Measurements from ENCODE around the gene HES1.

HES1 gene

GRCh38 chr3:194169595-194169994 lies 33.6 kb downstream of the HES1 start:
- Histone ChIP-seq H3K36me3 (ENCODE audit: insufficient read depth) (no peaks in the 10 kb centered on the region), H3K4me1 (ENCODE audit: low read depth, poor library complexity, severe bottlenecking) (no peaks in the 10 kb centered on the region), H4K20me1 (ENCODE audit: insufficient read depth) (no peaks in the 10 kb centered on the region), H3K79me2 (ENCODE audit: insufficient read depth, low read depth) (no peaks in the 10 kb centered on the region), H3K4me3 (IDR thresholded peaks at IDR 0.05; ENCODE audit: insufficient read depth, low read depth, low read length) (no peak overlapping the region), H3K27me3 (ENCODE audit: insufficient read depth, low read depth) (no peaks in the 10 kb centered on the region), H3K4me2 (no peak overlapping the region), H3K27ac (no peak overlapping the region), H3K9ac (no peak overlapping the region), H2AFZ (ENCODE audit: low read depth) (no peak overlapping the region)
- TF ChIP-seq CTCF (conservative IDR thresholded peaks at IDR 0.05; ENCODE audit: low read depth, low read length), result no peak

GRCh38 chr3:194170793-194171192 lies 34.8 kb downstream of the HES1 start:
- no peak overlapping the region for H2AFZ ChIP-seq (ENCODE audit: low read depth)
- H3K27me3 ChIP-seq (ENCODE audit: insufficient read depth, low read depth), result no peaks in the 10 kb centered on the region
- no peak overlapping the region for H3K4me2 ChIP-seq
- no peaks in the 10 kb centered on the region for H4K20me1 ChIP-seq (ENCODE audit: insufficient read depth)
- H3K4me1 ChIP-seq (ENCODE audit: low read depth, poor library complexity, severe bottlenecking), result no peaks in the 10 kb centered on the region
- H3K4me3 ChIP-seq (IDR thresholded peaks at IDR 0.05; ENCODE audit: insufficient read depth, low read depth, low read length), result no peak overlapping the region
- no peaks in the 10 kb centered on the region for H3K36me3 ChIP-seq (ENCODE audit: insufficient read depth)
- H3K79me2 ChIP-seq (ENCODE audit: insufficient read depth, low read depth), result no peaks in the 10 kb centered on the region
- no peak overlapping the region for H3K9ac ChIP-seq
- H3K27ac ChIP-seq, result no peak overlapping the region
- no peak for TF ChIP-seq CTCF (conservative IDR thresholded peaks at IDR 0.05; ENCODE audit: low read depth, low read length)

- TF ChIP-seq CTCF (conservative IDR thresholded peaks at IDR 0.05; ENCODE audit: low read depth, low read length), result no peak
- Histone ChIP-seq H3K4me3 (IDR thresholded peaks at IDR 0.05; ENCODE audit: insufficient read depth, low read depth, low read length) (no peak overlapping the region), H3K79me2 (ENCODE audit: insufficient read depth, low read depth) (no peaks in the 10 kb centered on the region), H3K27ac (no peak overlapping the region), H3K9ac (no peak overlapping the region), H4K20me1 (ENCODE audit: insufficient read depth) (no peaks in the 10 kb centered on the region), H3K36me3 (ENCODE audit: insufficient read depth) (no peaks in the 10 kb centered on the region), H3K4me2 (no peak overlapping the region), H2AFZ (ENCODE audit: low read depth) (no peak overlapping the region), H3K4me1 (ENCODE audit: low read depth, poor library complexity, severe bottlenecking) (no peaks in the 10 kb centered on the region), H3K27me3 (ENCODE audit: insufficient read depth, low read depth) (no peaks in the 10 kb centered on the region)
Observed at GRCh38 chr3:194174406-194174805, 38.5 kb downstream of the HES1 start.

GRCh38 chr3:194174980-194175379 lies 39.0 kb downstream of the HES1 start:
- H3K36me3 ChIP-seq (ENCODE audit: insufficient read depth), result no peaks in the 10 kb centered on the region
- no peak overlapping the region for H3K4me3 ChIP-seq (IDR thresholded peaks at IDR 0.05; ENCODE audit: insufficient read depth, low read depth, low read length)
- no peaks in the 10 kb centered on the region for H3K4me1 ChIP-seq (ENCODE audit: low read depth, poor library complexity, severe bottlenecking)
- H4K20me1 ChIP-seq (ENCODE audit: insufficient read depth), result no peaks in the 10 kb centered on the region
- H3K27me3 ChIP-seq (ENCODE audit: insufficient read depth, low read depth), result no peaks in the 10 kb centered on the region
- H3K9ac ChIP-seq, result no peak overlapping the region
- no peaks in the 10 kb centered on the region for H3K79me2 ChIP-seq (ENCODE audit: insufficient read depth, low read depth)
- no peak overlapping the region for H3K27ac ChIP-seq
- H3K4me2 ChIP-seq, result no peak overlapping the region
- H2AFZ ChIP-seq (ENCODE audit: low read depth), result no peak overlapping the region
- TF ChIP-seq CTCF (conservative IDR thresholded peaks at IDR 0.05; ENCODE audit: low read depth, low read length), result no peak

All from KMS-11 (cell line).